Measurements from ENCODE around the gene LMCD1. TPM values are rescaled to one million over a fixed set of nuclear protein-coding genes. Genes with fewer than 3 reads are reported as not detected.

LMCD1 gene
- total and polyA plus RNA-seq, 2 of the 4 experiments (the other 2 are of a cell fraction), result 50.0 to 53.8 TPM

DNA sequence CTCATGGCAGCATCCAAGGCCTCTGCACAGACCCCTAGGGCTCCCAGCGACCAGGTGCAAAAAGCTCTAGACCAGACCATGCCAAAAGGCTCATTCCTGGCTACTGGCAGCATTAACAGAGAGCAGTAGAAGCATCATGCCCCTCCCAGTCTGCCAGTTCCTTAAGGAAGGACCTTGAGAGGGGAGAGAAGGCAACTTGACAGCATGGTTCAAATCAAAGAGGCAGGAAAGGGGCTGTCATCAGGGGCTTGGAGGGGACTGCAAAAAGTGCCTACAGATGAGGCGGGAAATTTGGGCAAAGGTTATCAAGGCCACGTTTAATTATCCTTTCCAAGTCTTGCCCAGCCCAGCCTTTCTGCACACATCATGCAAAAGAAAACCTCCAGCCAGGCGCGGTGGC, 78.3 kb downstream of the LMCD1 start:
- peaks cover 30% of the 10 kb centered on the region for H3K4me1 ChIP-seq (ENCODE audit: control insufficient read depth, insufficient read depth, low read length)
- H3K9me1 ChIP-seq (ENCODE audit: insufficient read depth, low read length), result peaks cover 24% of the 10 kb centered on the region
- H3K36me3 ChIP-seq (ENCODE audit: control insufficient read depth, insufficient read depth, low read length), result no peaks in the 10 kb centered on the region
- H3K4me3 ChIP-seq (ENCODE audit: insufficient read depth, low read depth, low read length), result no peak overlapping the region
- peak overlapping the region; percentile 12; the same call in 1 of the 2 replicates for H4K91ac ChIP-seq (ENCODE audit: insufficient read depth, low read depth, low read length)
- H2BK20ac ChIP-seq (ENCODE audit: low read depth, low read length), result 0 out of 2 replicates have a peak overlapping the region, but pooled peaks have one; percentile 14
- no peak overlapping the region for H3K27ac ChIP-seq (ENCODE audit: insufficient read depth, low read length)
- H2BK120ac ChIP-seq (ENCODE audit: low read depth, low read length), result peak overlapping the region; percentile 26
- no peak overlapping the region for H2AFZ ChIP-seq (replicated peaks; ENCODE audit: low read length, poor library complexity)
- dilution Hi-C loops (cut with HindIII; ENCODE audit: low sequenced_read_pairs, unreplicated experiment), result no loop called here
- no peaks in the 10 kb centered on the region for H3K27me3 ChIP-seq (ENCODE audit: control insufficient read depth, insufficient read depth, low read length)
- H4K8ac ChIP-seq (ENCODE audit: low read depth in 2 of 2, low read length in 2 of 2), result no peak overlapping the region
- ATAC-seq (ENCODE audit: low read depth), result no peak
- H4K5ac ChIP-seq (ENCODE audit: low read depth, low read length), result peak overlapping the region; percentile 3; the same call in 1 of the 2 replicates
- H3K79me1 ChIP-seq (ENCODE audit: low read depth in 1 of 2, low read length in 2 of 2), result no peaks in the 10 kb centered on the region
- peaks cover 8% of the 10 kb centered on the region for H4K20me1 ChIP-seq (ENCODE audit: insufficient read depth, low read length)
- intact Hi-C loops (cut with micrococcal nuclease), result loop anchor here (5.0 kb wide), 1 partner anchor 42 kb away; no protein-coding TSS in a partner anchor
- no peak overlapping the region; the same call in 2 of the 3 replicates for H2BK15ac ChIP-seq (ENCODE audit: low read depth, low read length)
- H3K18ac ChIP-seq (ENCODE audit: low read depth, low read length), result no peak overlapping the region
- no peak overlapping the region for H3K14ac ChIP-seq (replicated peaks; ENCODE audit: low read depth, low read length)
- no CpG with 5 or more reads among the region's 5 CpGs for WGBS, 2 experiments (ENCODE audit: extremely low coverage in 2 of 2, insufficient read length in 1 of 2)
- no peak for DNase-seq
- no peak overlapping the region for H3K4me2 ChIP-seq (ENCODE audit: low read depth, low read length)
- H2BK5ac ChIP-seq (ENCODE audit: low read depth, low read length, poor library complexity, severe bottlenecking), result no peak overlapping the region
- in situ Hi-C loops (cut with MboI; ENCODE audit: low sequenced_read_pairs), result no loop called here
- H2AK5ac ChIP-seq (ENCODE audit: low read depth, low read length), result no peak overlapping the region; the same call in 1 of the 2 replicates
- H3K4ac ChIP-seq (ENCODE audit: low read depth, low read length), result peak overlapping the region; percentile 39; the same call in 1 of the 2 replicates
- no peak overlapping the region for H3K9ac ChIP-seq (ENCODE audit: low read depth, low read length)
- no peaks in the 10 kb centered on the region for H3K9me3 ChIP-seq (ENCODE audit: control insufficient read depth, insufficient read depth, low read length)
- H3K56ac ChIP-seq (ENCODE audit: extremely low read depth, insufficient read depth, low read length), result no peak overlapping the region
- H2AK9ac ChIP-seq (replicated peaks; ENCODE audit: low read depth, low read length, poor library complexity), result no peak overlapping the region
- ChIA-PET POLR2A (ENCODE audit: unreplicated experiment) (no interaction called here), CTCF (interaction anchor here (0.7 kb wide), 2 partner anchors 21 to 43 kb away, joined by 3 to 9 read pairs; no protein-coding TSS in a partner anchor)
- no TSS peak for BruUV-seq (replicated peaks)
- H3K23ac ChIP-seq (ENCODE audit: low read depth, low read length), result no peak overlapping the region
- TF ChIP-seq RAD21 (IDR thresholded peaks at IDR 0.05; ENCODE audit: low read length) (no peak), BHLHE40 (IDR thresholded peaks at IDR 0.05; ENCODE audit: low read depth, low read length) (no peak), NFE2L2 (IDR thresholded peaks at IDR 0.05; ENCODE audit: low read depth, low read length) (no peak), MAFK (IDR thresholded peaks at IDR 0.05; ENCODE audit: low read depth, low read length) (no peak), SMC3 (IDR thresholded peaks at IDR 0.05; ENCODE audit: low read depth, low read length) (no peak), MAZ (IDR thresholded peaks at IDR 0.05; ENCODE audit: borderline replicate concordance, low read depth, low read length) (no peak)
- TF ChIP-seq, protein P1, sequence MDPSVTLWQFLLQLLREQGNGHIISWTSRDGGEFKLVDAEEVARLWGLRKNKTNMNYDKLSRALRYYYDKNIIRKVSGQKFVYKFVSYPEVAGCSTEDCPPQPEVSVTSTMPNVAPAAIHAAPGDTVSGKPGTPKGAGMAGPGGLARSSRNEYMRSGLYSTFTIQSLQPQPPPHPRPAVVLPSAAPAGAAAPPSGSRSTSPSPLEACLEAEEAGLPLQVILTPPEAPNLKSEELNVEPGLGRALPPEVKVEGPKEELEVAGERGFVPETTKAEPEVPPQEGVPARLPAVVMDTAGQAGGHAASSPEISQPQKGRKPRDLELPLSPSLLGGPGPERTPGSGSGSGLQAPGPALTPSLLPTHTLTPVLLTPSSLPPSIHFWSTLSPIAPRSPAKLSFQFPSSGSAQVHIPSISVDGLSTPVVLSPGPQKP (IDR thresholded peaks at IDR 0.05; ENCODE audit: borderline replicate concordance, low read depth, low read length), result no peak
- TF ChIP-seq, protein P2, sequence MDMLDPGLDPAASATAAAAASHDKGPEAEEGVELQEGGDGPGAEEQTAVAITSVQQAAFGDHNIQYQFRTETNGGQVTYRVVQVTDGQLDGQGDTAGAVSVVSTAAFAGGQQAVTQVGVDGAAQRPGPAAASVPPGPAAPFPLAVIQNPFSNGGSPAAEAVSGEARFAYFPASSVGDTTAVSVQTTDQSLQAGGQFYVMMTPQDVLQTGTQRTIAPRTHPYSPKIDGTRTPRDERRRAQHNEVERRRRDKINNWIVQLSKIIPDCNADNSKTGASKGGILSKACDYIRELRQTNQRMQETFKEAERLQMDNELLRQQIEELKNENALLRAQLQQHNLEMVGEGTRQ (IDR thresholded peaks at IDR 0.05; ENCODE audit: low read depth, low read length), result no peak

Data from IMR-90 (cell line).